ENCODE data around the gene NRARP.

Gene NRARP

GRCh38 chr9:137277329-137278041 lies 24.6 kb downstream of the NRARP start, which contains the start of gene TOR4A:
TOR4A (plus strand) TSS chr9:137277726; CDS start chr9:137278690, 964 bp downstream.
- DNase-seq (ENCODE audit: low spot score) (peak; percentile 90), FAIRE-seq (peak; percentile 84)

GRCh38 chr9:137276473-137277328 lies 25.4 kb downstream of the NRARP start:
- no peak for FAIRE-seq

GRCh38 chr9:137275588-137276472 lies 26.2 kb downstream of the NRARP start:
- no peak for FAIRE-seq

More at GRCh38 chr9:137276473-137277328, 25.4 kb downstream of the NRARP start:
- DNase-seq (ENCODE audit: low spot score), result no peak

GRCh38 chr9:137275203-137275587 lies 26.9 kb downstream of the NRARP start:
- FAIRE-seq (no peak), DNase-seq (ENCODE audit: low spot score) (no peak)

More at GRCh38 chr9:137275588-137276472, 26.2 kb downstream of the NRARP start:
- no peak for DNase-seq (ENCODE audit: low spot score)

- no peak for DNase-seq (ENCODE audit: low spot score)
- no peak for FAIRE-seq
Observed at GRCh38 chr9:137273611-137274320, 28.3 kb downstream of the NRARP start.

GRCh38 chr9:137273095-137273490 lies 29.0 kb downstream of the NRARP start:
- FAIRE-seq (no peak), DNase-seq (ENCODE audit: low spot score) (no peak)

- FAIRE-seq (no peak), DNase-seq (ENCODE audit: low spot score) (no peak)
Observed at GRCh38 chr9:137272241-137273094, 29.6 kb downstream of the NRARP start.

GRCh38 chr9:137271696-137272076 lies 30.4 kb downstream of the NRARP start:
- DNase-seq (ENCODE audit: low spot score), result no peak
- no peak for FAIRE-seq

- DNase-seq (ENCODE audit: low spot score), result no peak
- FAIRE-seq, result no peak
Observed at GRCh38 chr9:137270929-137271695, 31.0 kb downstream of the NRARP start.

- DNase-seq (ENCODE audit: low spot score), result no peak
- FAIRE-seq, result no peak
Observed at GRCh38 chr9:137269231-137269772, 32.8 kb downstream of the NRARP start.

GRCh38 chr9:137268538-137269201 lies 33.4 kb downstream of the NRARP start:
- DNase-seq (ENCODE audit: low spot score) (no peak), FAIRE-seq (no peak)

GRCh38 chr9:137267933-137268355 lies 34.1 kb downstream of the NRARP start:
- no peak for DNase-seq (ENCODE audit: low spot score)
- FAIRE-seq, result no peak

GRCh38 chr9:137266585-137267453 lies 35.3 kb downstream of the NRARP start:
- no peak for FAIRE-seq

GRCh38 chr9:137266162-137266527 lies 35.9 kb downstream of the NRARP start:
- FAIRE-seq (no peak), DNase-seq (ENCODE audit: low spot score) (no peak)

More at GRCh38 chr9:137266585-137267453, 35.3 kb downstream of the NRARP start:
- no peak for DNase-seq (ENCODE audit: low spot score)

GRCh38 chr9:137265496-137266161 lies 36.4 kb downstream of the NRARP start:
- no peak for FAIRE-seq
- DNase-seq (ENCODE audit: low spot score), result no peak

- DNase-seq (ENCODE audit: low spot score) (no peak), FAIRE-seq (no peak)
Observed at GRCh38 chr9:137264067-137264466, 38.0 kb downstream of the NRARP start.

- FAIRE-seq (no peak), DNase-seq (ENCODE audit: low spot score) (no peak)
Observed at GRCh38 chr9:137263506-137263905, 38.6 kb downstream of the NRARP start.

All from RCC 7860 (cell line).